Measurements from ENCODE around the gene MPHOSPH6. TPM values are rescaled to one million over a fixed set of nuclear protein-coding genes. Genes with fewer than 3 reads are reported as not detected.

Gene MPHOSPH6
- polyA plus RNA-seq, 1 of the 3 experiments (the other 2 are of a cell fraction): 9.4 TPM

- H3K4me2 ChIP-seq: no peak overlapping the region
- H2AFZ ChIP-seq (ENCODE audit: low read depth): no peak overlapping the region
- 33% methylated on average over 1 of the region's 1 CpG for WGBS (ENCODE audit: low lambda C conversion rate)
- H3K4me1 ChIP-seq (ENCODE audit: control insufficient read depth in 1 of 2, insufficient read depth in 2 of 2, low read depth in 1 of 2, low read length in 1 of 2): no peaks in the 10 kb centered on the region
- H4K20me1 ChIP-seq (ENCODE audit: insufficient read depth): no peaks in the 10 kb centered on the region
- ChIA-PET CTCF (no interaction called here), POLR2A (no interaction called here)
- no peaks in the 10 kb centered on the region for H3K36me3 ChIP-seq (replicated peaks in 1 of 2; ENCODE audit: control insufficient read depth in 1 of 2, insufficient read depth in 2 of 2, low read length in 1 of 2)
- H3K9me2 ChIP-seq: no peaks in the 10 kb centered on the region
- no peaks in the 10 kb centered on the region for H3K9me3 ChIP-seq
- H3K27me3 ChIP-seq (ENCODE audit: insufficient read depth): peaks cover 7% of the 10 kb centered on the region; the same call in 1 of the 2 replicates
- H3K4me3 ChIP-seq (ENCODE audit: low read depth in 2 of 2, low read length in 1 of 2): no peak overlapping the region
- H3K9ac ChIP-seq: no peak overlapping the region
- no peak overlapping the region for H3K27ac ChIP-seq (ENCODE audit: low read depth in 2 of 2, low read length in 1 of 2)
- no peak for DNase-seq
- no peak for TF ChIP-seq RCOR1 (IDR thresholded peaks at IDR 0.05; ENCODE audit: low read length)
- no peak for TF ChIP-seq EP300 (IDR thresholded peaks at IDR 0.05; ENCODE audit: borderline replicate concordance in 1 of 2, low read depth in 1 of 2, low read length in 1 of 2)
- TF ChIP-seq CTCF (IDR thresholded peaks at IDR 0.05): no peak
- no peak for TF ChIP-seq RXRA (IDR thresholded peaks at IDR 0.05; ENCODE audit: borderline replicate concordance, low read depth)
- TF ChIP-seq SIN3A (IDR thresholded peaks at IDR 0.05; ENCODE audit: borderline replicate concordance, low read depth, low read length): no peak
- no peak for TF ChIP-seq TEAD4 (IDR thresholded peaks at IDR 0.05; ENCODE audit: borderline replicate concordance, insufficient read depth)
- no peak for TF ChIP-seq POLR2AphosphoS5 (IDR thresholded peaks at IDR 0.05; ENCODE audit: low read depth, low read length)
- TF ChIP-seq MXI1 (IDR thresholded peaks at IDR 0.05; ENCODE audit: low read depth, low read length): no peak
- TF ChIP-seq NFIC (IDR thresholded peaks at IDR 0.05; ENCODE audit: borderline replicate concordance): no peak
- TF ChIP-seq YY1 (IDR thresholded peaks at IDR 0.05; ENCODE audit: low read depth): no peak
- TF ChIP-seq MEF2A (IDR thresholded peaks at IDR 0.05; ENCODE audit: borderline replicate concordance, low read depth): no peak
- TF ChIP-seq SMC3 (IDR thresholded peaks at IDR 0.05; ENCODE audit: low read depth, low read length): no peak
- no peak for TF ChIP-seq PBX3 (IDR thresholded peaks at IDR 0.05)
- no peak for TF ChIP-seq TAF1 (IDR thresholded peaks at IDR 0.05; ENCODE audit: borderline replicate concordance, low read depth, low read length)
- no peak for TF ChIP-seq EZH2phosphoT487 (IDR thresholded peaks at IDR 0.05; ENCODE audit: borderline replicate concordance, low read depth)
- TF ChIP-seq MAX (IDR thresholded peaks at IDR 0.05; ENCODE audit: low read depth): no peak
- TF ChIP-seq TCF12 (IDR thresholded peaks at IDR 0.05): no peak
- TF ChIP-seq GATA2 (CRISPR knock-in tag; IDR thresholded peaks at IDR 0.05): no peak
- H3F3A ChIP-seq (replicated peaks; ENCODE audit: insufficient read depth): no peaks in the 10 kb centered on the region
- no peaks in the 10 kb centered on the region for H3K79me2 ChIP-seq (ENCODE audit: insufficient read depth)
These were observed 17.8 kb upstream of the MPHOSPH6 start for GRCh38 chr16:82187829-82188228.

Measured in SK-N-SH (cell line).